T1000 (cell line): ENCODE measurements around the gene VAV3.
"Not testable (repeated sequence)": the region's sequence is repeated elsewhere in the genome, so short reads cannot be mapped to it uniquely, and the experiment has no call there.

Experiments
- DNase-seq: peaks from one replicate; lab custom pipeline; 2025; ENCODE audit warnings: mixed read lengths; lab: John Stamatoyannopoulos, UW

The VAV3 gene

DNA sequence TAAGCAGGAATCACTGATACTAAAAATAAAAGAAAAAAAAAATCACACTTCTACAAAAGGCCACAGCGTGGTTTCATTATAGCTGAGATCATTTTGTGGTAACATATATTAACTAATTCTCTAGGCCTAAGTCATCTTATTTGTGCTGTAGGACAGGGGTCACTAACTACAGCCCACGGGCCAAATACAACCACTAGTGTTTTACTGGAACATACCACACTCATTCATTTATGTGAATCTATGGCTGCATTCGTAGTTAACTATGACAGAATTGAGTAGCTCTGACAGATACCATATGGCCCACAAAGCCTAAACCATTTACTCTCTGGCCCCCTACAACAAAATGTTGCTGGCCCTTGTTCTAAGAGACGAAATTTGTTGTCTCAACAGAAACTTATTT lies 224.4 kb downstream of the VAV3 start:
- DNase-seq, result no peak

GRCh38 chr1:107739651-107740050 lies 225.3 kb downstream of the VAV3 start:
- no peak for DNase-seq

DNA sequence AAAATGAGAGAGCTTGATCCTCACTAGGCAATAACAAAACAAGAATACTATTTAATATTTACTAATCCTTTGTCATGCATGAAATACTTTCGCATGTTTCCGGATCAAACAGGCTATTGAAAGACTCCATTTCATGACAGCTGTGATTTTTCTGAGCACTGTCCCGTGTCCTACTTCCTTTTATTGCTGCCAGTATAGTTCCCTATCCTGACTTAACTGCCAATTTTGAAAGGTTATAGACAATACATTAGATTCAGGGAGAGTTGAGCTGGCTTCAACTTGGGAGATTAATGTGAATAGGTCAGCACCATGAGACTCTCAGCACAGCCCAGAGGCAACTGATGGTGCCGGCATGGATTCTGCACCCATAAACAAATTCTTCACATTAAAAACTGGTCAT lies 225.8 kb downstream of the VAV3 start:
- no peak for DNase-seq

GRCh38 chr1:107733401-107733800 lies 231.6 kb downstream of the VAV3 start:
- DNase-seq, result not testable (repeated sequence)

- no peak for DNase-seq
These were observed 237.1 kb downstream of the VAV3 start for GRCh38 chr1:107727866-107728265.

DNA sequence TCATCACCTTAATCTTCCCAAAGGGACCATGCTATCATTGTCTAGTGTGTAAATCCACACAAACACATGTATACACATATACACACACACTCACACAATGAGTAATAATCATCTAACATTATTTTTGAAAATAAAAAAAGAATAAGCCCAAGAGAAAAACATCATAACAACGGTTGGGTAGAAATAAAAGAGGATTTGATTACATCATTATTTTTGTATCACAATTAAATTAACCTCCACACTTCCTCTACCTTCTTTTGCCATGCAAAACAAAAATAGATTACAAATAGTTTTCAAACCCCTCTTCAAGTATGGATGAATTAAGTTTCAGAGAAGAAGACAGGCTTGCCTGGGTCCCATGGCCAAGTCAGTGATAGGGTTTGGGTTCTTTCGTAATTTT lies 238.1 kb downstream of the VAV3 start:
- DNase-seq, result no peak

DNA sequence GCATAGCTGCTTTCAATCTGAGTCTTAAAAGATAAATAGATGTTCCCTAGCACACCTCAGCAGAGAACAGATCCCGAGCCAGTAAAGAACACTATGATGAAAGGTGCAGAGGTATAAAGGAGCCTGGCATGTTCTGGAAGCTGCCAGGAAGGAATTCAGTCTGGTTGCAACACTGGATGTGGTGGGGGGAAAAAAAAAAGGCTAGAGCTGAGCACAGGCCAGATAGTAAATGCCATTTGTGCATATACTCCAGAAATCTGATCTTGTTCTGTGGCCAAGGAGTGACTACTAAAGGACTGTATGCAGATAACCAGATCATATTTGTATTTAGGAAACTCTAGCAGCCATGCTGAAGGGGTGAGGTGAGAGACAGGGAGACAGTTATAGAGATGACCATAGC lies 240.3 kb downstream of the VAV3 start:
- no peak for DNase-seq

GRCh38 chr1:107720210-107720609 lies 244.8 kb downstream of the VAV3 start:
- DNase-seq, result not testable (repeated sequence)

GRCh38 chr1:107710005-107710404 lies 255.0 kb downstream of the VAV3 start:
- DNase-seq, result no peak

- no peak for DNase-seq
These were observed 257.9 kb downstream of the VAV3 start for GRCh38 chr1:107707111-107707510.

GRCh38 chr1:107706182-107706581 lies 258.8 kb downstream of the VAV3 start:
- DNase-seq, result no peak

- no peak for DNase-seq
These were observed 260.1 kb downstream of the VAV3 start for GRCh38 chr1:107704911-107705310.

DNA sequence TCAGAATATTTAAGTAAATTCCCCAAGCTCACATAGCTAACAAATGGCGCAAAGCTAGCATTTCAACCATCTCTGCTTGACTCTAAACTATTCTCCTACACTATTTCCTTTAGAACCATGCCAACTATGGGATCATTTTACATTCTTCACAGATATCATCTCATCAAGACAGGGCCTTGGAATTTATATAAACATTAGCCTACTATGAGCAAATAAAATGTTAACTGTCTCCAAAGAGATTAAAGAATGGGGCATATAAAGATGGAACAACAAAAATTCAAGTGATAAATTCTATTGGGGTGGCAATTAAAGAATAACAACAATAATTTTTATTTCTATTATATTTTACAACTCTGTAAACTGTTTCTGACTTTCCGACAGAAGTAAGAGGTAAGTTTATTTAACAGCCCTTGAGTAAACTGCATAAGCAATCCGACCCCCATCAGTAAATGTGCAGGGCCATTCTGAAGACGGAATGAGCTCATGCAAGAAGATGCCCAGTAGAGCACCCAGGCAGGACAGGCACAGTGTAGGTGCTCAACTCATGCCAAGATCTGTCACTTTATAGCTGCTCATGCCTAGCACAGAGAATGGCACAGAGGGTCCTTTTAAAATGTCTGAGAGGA lies 261.9 kb downstream of the VAV3 start:
- DNase-seq, result no peak

GRCh38 chr1:107700651-107701050 lies 264.3 kb downstream of the VAV3 start:
- DNase-seq, result not testable (repeated sequence)

DNA sequence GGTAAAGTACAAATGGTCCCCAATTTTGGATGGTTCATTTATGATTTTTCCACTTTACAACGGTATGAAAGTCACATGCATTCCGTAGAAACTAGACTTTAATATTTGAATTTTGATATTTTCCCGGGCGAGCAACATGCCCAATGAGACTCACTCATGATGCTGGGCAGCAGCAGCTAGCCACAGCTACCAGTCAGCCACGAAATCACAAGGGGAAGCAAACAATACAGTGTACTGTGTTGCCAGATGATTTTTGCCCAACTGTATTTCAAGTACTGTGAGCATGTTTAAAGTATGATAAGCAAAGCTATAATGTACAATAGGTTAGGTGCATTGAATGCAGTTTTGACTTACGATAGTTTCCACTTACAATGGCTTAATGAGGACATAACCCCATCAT lies 266.8 kb downstream of the VAV3 start:
- DNase-seq, result no peak

DNA sequence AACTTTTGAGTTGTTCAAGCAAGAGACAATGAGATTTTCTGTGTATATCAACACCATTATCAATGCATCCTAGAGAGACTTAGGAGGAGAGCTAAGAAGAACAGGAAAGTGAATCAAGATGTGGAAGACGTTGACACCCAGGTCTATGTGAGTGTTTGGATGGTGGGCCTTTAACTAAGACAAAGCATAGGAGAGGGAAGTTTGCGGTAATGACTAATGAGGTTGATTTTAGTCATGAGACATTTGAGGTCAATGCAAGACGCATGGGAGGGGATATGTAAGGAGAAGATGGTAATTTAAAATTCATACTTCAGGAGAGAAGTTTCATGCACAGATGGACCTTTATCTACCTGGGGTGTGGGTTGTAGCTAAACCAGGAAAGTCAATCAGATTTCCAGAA lies 269.6 kb downstream of the VAV3 start:
- no peak for DNase-seq

- DNase-seq, result no peak
These were observed 272.2 kb downstream of the VAV3 start for GRCh38 chr1:107692580-107693345.

DNA sequence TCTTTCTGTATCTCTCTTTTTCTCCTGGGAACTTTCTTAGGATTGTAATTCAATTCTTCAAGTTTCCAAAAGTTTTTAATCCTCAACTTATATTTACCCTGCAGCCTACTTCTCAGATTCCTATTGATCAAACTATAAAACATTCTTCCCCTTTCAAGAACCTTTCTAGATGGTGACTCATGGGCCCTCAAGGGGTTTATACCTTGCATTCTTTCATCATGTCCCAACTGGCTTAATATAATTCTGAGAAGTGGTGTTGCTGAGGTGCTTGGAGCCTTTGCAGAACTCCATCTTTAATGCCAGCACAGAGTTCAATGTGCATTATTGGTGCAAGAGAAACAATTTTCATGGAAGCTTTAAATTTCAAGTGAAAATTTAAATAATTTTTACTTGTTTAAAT lies 273.4 kb downstream of the VAV3 start:
- DNase-seq, result peak; percentile 20

GRCh38 chr1:107690491-107690890 lies 274.5 kb downstream of the VAV3 start:
- DNase-seq, result no peak

DNA sequence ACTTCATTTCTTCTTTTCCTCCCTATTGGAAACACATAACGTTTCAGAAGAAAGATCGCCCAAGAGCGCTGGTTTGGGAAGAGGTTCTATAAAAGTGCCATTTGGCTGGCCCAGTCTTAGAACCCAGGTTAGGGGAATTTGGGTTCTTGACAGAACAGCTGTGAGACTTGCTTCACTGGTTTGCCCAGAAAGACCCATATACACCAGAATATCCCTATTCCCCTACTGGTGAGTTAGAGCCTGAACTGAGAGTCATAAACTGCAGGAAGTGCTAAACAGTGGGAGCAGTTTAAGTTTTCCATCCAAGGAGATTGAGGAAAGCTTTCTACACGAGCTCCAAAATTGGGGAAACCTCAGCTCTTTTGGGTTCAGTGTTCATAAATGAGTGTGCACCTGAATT lies 275.2 kb downstream of the VAV3 start:
- DNase-seq, result no peak

GRCh38 chr1:107689159-107689558 lies 275.8 kb downstream of the VAV3 start:
- DNase-seq, result peak; percentile 33

DNA sequence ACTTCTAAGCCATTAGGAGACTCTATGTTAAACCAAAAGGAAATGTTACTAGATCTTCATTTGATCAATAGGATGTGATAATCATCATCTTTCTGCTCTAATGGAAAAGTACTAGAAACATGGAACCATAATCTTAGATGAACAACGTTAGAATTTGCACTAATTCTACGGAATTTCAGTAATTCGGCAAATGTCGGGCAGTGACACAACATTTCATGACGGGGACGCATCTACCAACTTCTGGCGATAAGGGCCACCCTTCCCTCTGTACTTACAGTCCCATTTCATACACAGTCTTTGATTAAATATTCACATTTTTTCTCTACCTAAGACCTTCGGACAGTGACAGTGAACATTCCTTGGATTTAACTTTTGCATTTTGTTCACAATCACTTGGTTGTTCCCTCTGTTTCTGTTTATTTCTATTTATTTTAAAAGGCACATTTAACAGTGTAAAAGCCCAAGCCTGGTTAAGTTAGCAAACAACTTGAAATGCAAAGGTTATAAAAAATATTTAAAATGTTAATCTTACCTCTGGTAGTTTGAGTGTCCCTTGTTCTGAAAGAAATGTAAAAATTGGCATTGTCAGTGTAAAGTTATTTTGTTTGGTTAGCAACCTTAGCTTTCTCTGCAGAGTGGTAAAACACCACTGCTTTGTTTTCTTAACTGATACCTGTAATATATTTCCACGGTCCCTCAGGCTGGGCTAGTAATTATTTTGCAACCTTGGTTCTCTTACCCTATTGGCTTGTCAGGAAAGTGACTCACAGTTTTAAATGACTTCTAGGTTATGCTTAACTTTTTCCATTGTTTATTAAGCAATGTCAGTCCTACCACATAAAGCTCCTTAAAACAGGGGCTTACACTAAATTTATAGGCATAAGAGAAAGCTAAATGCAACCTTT lies 276.9 kb downstream of the VAV3 start:
- DNase-seq, result no peak

GRCh38 chr1:107683683-107684082 lies 281.3 kb downstream of the VAV3 start:
- DNase-seq, result no peak
